GM12878 (cell line): ENCODE data around the gene ZNF148.

Experiments used
- BRCA1 ChIP-seq: IDR thresholded peaks from 2 replicates; pipeline ENCODE4 v1.6.1; 2011; ENCODE audit warnings: low read depth, low read length, improper control_type of control experiment
- CTCF ChIP-seq, 3 experiments: IDR thresholded peaks in 2 of 3; conservative IDR thresholded peaks in 1 of 3; 2 replicates each; pipeline ENCODE4 v1.5.1; 2011; ENCODE audit warnings: low read depth in 3 of 3, low read length in 3 of 3, mild to moderate bottlenecking in 3 of 3, control low read depth in 2 of 3, moderate library complexity in 2 of 3, inconsistent platforms in 1 of 3, mixed read lengths in 1 of 3; ENCODE audit not compliant: control insufficient read depth in 2 of 3, insufficient read depth in 1 of 3; ENCODE audit errors: extremely low read depth in 1 of 3
- EED ChIP-seq: sonication (generic); IDR thresholded peaks from 2 replicates; pipeline ENCODE4 v1.6.1; 2016; ENCODE audit warnings: antibody characterized with exemption, low read depth
- EZH2 ChIP-seq: IDR thresholded peaks from 2 replicates; pipeline ENCODE4 v1.6.1; 2012; ENCODE audit warnings: low read depth, mild to moderate bottlenecking, control low read depth, inconsistent platforms, low read length, borderline replicate concordance; ENCODE audit not compliant: control insufficient read depth
- POLR2A ChIP-seq: IDR thresholded peaks from 2 replicates; pipeline ENCODE4 v1.6.1; 2011; ENCODE audit warnings: low read depth, mild to moderate bottlenecking, low read length
- POLR2AphosphoS5 ChIP-seq: IDR thresholded peaks from 2 replicates; pipeline ENCODE4 v1.6.1; 2011; ENCODE audit warnings: mild to moderate bottlenecking, low read length, inconsistent platforms

DNA sequence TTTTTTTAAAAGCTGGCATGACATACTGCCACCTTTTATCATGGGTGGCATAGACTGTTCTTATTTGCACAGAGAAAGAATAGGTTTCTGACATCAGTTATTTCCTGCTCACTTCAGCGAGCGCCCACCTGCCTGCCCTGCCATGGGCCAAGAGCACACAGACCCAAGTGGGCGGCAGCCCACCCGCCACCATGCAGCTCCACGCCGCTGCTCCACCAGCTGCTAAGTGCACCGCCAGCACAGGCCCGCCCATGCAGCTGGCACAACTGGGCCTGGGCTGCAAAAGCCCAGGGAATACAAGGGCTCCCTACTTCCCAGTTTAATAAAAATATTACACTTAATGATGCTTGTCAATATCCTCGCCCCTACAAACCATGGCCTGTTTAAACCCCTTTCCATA lies 15.4 kb downstream of the ZNF148 start:
- TF ChIP-seq CTCF (IDR thresholded peaks at IDR 0.05 in 2 of 3, conservative IDR thresholded peaks at IDR 0.05 in 1 of 3; ENCODE audit: control insufficient read depth in 2 of 3, extremely low read depth in 1 of 3, insufficient read depth in 1 of 3, low read depth in 3 of 3, low read length in 3 of 3) (no peak), BRCA1 (no peak), EED (no peak), EZH2 (no peak), POLR2A (no peak), POLR2AphosphoS5 (no peak)
